EH (cell line): Measurements from ENCODE around the gene PHLDB2.

Experiments
- DNase-seq: peaks from one replicate; pipeline ENCODE4 v3.0.0-alpha.2; 2015; ENCODE audit warnings: low read depth

PHLDB2 gene

DNA sequence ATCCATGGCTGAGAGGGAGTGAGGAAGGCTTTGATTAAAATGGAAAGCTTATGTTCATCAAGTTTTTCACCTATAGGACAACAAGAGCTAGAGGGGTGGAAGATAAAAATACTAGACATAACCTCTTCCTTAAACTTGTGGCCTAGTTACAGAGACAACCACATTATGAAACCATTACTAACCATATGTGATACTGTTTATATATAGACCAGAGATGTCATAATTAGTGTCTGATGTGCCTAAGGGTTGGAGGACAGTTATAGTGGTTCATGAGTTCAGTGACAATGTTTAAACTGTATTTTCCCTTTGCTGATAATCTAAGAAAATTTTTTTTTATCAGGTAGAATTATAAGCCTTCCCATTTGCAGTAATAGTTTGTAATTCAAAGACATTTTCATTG, 23.7 kb downstream of the PHLDB2 start:
- DNase-seq = peak; percentile 32

DNA sequence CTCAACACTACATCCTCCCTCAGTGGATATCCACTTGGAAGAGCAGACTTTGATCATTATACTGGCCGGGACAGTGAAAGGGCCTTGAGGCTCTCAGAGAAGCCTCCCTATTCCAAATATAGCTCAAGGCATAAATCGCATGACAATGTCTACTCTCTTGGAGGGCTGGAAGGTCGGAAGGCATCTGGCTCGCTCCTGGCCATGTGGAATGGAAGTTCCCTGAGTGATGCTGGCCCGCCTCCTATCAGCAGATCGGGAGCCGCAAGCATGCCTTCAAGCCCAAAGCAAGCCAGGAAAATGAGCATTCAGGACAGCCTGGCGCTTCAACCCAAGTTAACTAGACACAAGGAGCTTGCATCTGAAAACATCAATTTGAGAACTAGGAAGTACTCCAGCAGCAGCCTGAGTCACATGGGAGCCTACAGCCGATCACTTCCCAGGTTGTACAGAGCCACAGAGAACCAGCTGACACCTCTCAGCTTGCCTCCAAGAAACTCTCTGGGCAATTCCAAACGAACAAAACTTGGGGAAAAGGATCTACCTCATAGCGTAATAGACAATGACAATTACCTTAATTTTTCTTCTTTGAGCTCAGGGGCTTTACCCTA, 25.4 kb downstream of the PHLDB2 start:
- DNase-seq = no peak

DNA sequence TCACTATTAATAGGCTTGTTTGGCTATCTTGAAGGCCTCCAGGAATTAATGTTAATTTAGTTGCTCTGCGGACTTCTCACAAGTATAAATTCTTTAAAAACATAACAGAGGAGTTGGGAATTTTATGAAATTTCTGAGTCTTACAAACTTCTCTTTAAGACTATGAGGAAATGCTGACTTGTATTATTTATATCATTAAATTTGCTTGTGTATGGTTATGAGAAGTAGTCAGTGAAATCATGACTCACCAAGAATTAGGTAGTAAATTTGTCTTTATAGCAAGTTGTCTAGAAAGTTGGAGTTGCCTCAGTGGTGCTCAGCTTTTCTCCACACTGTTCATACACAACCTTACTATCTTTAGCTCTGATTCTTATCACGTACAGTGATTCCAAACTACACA, 26.5 kb downstream of the PHLDB2 start:
- peak; percentile 26 for DNase-seq

DNA sequence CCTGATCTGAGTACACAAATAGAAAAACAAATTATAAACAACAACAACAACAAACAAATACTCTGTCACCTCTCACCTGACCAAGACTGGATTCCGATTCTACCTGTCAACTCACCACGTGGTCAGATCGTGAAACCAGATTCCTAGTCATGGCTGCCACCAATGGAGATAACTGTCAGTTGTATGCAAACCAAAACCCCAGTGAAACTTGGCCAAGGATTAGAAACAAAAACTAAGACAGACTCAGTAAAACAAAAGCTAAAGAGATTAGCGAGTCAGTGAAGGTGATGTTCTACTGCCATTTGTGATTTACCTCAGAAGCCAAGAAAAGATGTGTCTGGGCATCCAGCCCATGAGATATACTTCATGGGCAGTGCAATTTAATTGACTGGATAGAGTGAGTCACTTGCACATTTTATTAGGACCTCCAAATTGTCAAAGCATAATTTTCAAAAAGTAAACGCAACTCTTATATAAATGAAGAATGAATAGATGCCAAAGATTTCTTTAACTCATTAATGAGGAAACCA, 31.1 kb downstream of the PHLDB2 start:
- peak; percentile 43 for DNase-seq

DNA sequence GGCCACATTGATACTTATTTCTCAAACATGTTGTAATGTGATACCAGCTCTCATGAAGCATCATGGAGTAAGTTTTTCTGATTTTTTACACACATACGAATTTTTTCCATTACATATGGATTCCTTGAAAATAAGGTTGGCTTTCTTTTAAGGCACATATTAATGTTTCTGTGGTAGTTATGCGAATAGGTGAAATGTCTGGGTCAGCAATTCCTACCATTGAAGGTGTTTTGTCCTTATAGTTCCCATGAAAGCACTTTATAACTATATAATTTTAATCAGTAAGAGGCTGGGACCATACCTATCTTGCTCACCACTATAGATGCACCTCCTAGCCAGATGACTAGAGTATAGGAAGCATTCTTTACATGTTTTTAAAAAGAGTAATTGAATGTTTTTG, 33.0 kb downstream of the PHLDB2 start:
- DNase-seq = no peak

DNA sequence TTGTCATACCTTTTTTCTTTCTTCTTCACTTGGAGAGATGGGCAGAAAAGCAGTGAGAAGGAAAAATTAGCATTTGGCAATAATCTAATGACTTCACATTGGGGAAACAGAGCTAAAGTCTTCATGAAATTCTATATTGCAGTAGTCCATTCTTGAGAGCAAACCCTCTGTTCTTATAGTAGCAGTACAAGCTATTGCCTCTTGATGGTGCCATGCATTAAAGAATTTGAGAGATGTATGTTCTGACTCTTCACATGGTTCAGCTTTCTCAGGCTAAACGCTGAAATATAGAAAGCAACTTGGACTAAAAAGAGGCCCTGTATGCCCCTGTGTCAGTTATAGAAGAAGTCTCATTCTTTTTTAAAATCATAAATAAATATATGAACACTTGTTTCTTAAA, 36.0 kb downstream of the PHLDB2 start:
- DNase-seq = peak; percentile 49

DNA sequence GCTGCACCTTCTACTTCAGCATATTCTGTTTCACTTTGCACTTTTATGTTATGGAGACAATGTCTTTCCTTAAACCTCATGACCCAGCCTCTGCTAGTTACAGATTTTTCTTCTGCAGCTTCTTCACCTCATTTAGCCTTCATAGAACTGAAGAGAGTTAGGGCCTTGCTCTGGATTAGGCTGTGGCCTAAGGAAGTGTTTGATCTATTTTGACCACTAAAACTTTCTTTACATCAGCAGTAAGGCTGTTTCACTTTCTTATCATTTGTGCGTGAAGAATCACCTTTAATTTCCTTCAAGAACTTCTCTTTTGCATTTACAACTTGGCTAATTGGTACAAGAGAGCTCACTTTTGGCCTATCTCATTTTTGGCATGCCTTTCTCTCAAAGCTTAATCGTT, 40.9 kb downstream of the PHLDB2 start:
- DNase-seq = no peak

DNA sequence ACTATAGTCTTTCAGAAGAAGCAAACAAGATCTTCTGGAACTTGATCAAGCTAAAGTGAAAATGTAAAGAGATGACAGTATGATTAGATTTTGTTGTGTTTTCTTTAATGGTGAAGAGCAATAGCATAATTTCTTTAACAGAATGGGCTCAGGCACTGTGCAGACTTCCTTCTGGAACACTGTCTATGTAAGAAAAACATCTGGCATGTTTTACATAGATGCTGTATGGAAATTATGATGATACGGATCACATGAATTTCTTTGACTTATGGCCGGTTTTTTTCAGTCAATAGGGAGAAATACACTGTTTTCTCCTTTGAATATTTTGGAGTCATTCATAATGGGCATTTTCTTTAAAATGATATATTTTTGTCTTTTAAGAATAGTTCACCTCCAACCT, 42.6 kb downstream of the PHLDB2 start:
- DNase-seq = no peak

DNA sequence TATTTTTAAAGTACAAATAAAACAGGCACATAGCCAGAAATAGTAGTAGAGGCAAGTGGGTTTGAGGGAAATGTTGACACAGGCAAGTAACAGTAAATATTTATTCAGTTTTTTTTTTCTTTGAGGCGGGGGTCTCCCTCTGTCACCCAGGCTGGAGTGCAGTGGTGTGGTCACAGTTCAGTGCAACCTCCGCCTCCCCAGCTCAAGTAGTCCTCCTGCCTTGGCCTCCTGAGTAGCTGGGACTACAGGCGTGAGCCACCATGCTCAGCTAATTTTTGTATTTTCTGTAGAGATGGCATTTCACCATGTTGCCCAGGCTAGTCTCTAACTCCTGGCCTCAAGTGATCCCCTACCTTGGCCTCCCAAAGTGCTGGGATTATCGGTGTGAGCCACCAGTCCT, 43.5 kb downstream of the PHLDB2 start:
- no peak for DNase-seq

DNA sequence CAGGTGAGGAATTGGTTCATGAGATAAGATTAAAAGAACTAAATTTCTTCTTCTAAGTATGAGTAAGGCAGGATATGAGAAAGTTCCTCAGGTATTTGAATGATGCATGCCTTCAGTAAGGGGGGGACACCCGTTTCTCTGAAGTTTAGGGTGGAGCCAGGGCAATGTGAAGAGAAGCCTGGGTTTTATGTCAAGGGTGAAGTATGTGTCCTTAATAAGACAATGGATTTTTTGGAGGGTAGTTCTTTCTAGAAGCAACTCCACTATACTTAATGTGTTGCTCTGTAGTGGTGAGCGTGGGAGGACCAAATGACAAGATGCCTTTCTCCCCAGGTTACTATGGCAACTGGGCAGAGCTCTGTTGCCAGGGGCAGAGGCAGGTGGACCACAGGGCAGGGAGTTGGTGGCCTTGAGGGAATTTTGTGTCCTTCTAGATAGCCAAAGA, 44.0 kb downstream of the PHLDB2 start:
- peak; percentile 91 for DNase-seq

DNA sequence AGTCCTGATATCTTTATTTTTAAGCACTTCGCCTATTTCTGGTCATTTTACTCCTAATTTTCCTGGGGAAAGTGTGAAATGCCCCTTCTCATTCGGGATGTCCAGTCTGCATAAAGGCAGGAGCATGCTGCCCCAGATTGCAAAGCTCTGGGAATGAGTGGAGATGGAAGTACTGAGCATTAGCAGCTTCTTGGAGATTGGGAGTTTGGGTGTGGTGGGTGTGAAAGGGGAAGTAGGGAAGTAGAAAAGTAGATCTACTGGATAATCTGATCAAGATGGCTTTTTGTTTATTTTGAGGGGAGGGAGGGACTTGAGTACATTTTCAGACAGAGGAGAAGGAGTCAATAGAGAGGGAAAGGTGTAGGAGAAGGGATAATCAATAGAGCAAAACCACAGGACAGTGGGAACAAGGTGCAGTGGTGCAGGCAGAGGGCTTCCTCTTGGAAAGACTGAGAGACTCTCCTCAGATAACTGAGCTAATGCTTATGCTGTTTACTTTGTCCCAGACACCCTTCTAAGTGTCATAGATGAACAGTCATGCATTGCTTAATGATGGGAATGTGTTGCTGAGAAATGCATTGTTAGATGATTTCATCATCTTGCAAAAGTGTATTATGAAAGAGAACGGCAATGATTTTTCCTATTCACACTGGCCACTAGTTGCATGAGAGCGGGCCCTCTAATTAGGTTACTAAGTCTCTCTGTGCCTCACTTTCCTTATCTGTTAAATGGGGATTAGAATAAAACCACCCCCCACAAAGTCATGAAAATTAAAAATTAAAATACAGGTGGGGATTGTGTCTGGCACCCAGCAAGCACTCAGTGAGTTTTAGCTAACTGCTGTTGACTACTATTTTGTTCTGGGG, 45.5 kb downstream of the PHLDB2 start:
- peak; percentile 96 for DNase-seq

DNA sequence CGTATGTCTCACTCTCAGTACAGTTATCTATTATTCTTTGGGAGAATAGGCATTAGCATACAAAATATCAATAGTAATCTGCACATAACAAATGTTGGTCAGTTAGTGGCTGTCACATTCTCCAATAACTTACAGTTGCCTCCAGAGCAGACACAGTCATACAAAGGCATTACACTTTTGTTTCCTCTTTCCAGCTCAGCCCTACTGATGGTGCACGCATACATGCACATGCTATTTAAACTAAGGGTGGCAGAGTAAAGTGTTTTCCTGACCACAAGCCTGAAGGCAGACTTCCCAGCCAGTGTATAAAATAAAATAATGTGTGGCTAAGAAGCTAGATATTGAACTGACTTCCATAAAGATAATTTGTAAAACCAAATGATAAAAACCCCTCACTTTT, 47.6 kb downstream of the PHLDB2 start:
- DNase-seq = peak; percentile 80

DNA sequence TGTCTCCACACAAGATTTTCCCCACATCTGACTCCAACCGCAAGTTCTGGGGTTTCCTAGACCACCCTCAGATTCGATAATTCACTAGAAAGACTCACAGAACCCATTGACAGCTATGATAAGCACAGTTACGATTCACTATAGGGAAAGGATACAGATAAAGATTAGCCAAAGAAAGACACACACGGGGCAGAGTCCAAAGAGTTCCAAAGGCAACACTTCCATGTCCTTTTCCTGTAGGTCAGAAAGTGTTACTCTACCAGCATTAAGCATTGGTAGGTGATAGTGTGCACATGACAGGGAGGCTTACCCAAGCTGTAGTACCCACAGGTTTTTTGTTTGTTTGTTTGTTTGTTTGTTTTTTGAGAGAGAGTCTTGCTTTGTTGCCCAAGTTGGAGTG, 48.1 kb downstream of the PHLDB2 start:
- DNase-seq = no peak

DNA sequence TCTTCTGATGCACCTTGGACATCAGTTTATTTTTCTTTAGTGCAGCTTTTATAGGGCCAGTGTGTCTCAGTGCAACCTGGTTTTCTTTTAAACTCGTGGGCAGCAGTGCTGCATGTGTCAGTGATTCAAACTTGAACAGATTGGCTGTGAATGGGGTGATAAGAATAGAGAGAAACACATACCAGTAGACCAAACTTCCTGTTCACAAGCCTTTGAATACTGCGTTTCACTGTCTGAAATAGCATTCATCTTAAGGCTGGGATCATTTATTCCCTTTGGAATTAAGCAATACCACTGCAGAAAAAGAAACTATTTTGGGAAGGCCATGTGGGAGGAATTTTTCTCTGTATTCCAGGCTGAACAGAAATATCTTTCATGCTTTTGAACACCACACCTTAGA, 51.7 kb downstream of the PHLDB2 start:
- peak; percentile 90 for DNase-seq

DNA sequence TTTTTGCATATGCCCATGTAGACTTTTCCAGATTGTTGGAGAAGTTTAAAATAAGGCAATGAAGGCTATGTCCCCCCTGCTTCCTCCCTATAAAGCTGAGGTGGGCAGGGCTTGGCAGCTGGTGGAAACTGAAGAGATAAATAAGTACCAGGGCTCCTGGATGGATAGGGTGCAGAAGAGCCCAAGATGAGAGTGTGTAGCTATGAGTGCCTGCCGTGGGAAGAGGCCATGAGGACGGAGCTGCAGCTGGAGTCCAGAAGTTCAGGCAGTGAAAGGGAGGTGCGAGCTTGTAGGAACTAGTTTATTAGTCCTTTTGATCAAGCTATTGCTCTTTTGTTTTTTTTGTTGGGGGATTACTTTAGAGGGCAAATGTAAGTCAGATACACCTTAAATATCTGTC, 52.4 kb downstream of the PHLDB2 start:
- no peak for DNase-seq

DNA sequence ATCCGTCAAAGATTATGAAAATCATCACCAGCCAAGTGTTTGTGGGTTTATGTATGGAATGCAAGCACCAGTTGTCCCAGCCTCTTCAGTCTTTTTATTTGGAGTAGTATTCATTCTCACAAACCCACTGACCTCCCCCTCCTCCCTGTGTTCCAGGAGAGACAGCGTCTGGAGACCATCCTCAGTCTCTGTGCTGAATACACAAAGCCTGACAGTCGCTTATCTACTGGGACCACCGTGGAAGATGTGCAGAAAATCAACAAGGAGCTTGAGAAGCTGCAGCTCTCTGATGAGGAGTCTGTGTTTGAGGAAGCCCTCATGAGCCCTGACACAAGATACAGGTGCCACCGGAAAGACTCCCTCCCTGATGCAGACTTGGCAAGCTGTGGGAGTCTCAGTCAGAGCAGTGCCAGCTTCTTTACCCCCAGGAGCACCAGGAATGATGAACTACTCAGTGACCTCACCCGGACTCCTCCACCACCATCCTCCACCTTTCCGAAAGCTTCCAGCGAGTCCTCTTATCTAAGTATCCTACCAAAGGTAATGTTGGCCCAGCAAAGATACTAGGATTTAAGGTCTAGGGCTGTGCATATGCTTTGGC, 54.2 kb downstream of the PHLDB2 start:
- no peak for DNase-seq

DNA sequence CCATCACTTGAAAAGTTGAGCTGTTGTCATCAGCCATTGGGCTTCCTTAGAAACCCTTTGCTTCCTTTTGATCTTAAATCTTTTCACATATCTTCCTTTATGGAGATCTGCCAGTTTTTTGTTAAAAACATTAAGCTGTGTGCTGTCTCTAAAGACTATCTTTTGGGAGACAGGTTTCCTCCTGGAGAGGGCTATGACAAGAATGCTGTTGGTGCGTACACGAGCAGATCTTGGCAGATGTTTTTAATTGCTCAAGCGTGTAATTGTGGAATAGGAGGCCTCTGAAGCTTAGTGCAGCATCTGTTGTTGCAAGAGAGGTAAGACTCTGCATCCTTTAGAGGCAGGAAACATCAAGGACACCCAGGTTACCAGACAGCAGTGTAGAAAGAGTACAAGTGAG, 56.8 kb downstream of the PHLDB2 start:
- DNase-seq = peak; percentile 72

DNA sequence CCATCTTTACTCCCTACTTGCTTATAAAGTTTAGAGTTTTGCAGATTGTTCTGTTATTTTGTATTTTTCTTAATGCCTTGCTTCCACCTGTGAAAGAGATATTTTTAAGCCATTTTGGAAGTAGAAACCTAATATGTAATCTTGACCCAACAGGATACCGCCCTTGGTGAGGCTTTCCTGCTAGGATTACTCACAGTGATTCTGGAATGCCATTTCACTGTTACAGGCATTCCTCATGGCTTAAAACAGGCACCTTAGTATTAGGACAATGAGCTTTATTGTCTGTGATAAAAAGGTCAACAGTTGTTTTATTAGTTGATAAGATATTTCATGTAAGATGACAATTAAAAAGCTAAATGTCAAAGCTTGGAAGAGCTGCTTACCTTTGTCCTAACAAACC, 58.2 kb downstream of the PHLDB2 start:
- DNase-seq = peak; percentile 58

DNA sequence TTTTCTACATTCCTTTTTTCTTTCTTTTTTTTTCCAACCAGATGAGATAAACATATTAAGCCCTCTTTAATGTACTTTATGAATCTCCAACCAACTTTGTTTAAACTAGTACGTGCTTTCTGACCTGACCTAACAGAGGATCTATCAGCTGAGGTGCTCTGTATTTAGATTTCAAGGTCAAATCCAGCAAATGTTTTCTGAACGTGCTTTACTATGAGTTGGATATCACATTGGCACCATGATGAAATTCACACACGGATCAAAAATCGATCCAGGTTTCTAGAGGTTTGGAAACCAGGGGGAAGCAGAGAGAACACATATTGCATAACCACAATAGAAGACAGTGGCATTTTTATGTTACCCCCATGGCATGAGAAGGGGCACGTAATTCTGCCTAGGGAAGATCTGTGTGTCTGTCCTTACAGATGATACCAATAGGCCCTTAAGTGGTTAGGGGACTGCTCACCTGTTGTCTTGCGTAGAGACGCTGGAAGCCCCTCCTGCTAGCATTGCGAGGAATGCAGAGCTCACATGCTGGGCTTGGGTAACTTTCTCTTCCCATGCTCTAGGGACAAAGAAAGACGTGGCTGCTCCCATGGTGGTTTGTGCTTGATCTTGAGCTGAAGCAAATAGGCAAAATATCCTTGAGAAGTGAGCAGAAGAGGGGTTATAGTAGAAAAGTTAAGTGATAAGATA, 60.5 kb downstream of the PHLDB2 start:
- no peak for DNase-seq

DNA sequence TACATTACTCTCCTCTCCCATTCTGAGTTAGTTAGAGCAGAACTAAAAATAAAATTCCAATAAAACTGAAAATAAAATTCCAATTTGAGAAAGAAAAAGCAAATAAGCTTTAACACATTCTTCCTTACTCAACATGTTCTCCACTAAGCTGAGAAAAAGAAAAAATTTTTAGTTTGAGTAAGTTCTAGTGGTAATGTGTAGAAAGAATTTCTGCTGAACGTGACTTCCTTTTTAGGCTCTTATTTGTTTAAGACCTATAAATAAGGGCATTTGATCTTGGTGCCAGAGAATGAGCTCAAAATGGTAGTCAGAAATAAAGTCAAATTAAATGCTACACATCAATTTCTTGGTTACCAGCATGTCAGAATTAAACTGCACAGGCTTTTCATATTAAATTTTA, 62.1 kb downstream of the PHLDB2 start:
- DNase-seq = peak; percentile 47

DNA sequence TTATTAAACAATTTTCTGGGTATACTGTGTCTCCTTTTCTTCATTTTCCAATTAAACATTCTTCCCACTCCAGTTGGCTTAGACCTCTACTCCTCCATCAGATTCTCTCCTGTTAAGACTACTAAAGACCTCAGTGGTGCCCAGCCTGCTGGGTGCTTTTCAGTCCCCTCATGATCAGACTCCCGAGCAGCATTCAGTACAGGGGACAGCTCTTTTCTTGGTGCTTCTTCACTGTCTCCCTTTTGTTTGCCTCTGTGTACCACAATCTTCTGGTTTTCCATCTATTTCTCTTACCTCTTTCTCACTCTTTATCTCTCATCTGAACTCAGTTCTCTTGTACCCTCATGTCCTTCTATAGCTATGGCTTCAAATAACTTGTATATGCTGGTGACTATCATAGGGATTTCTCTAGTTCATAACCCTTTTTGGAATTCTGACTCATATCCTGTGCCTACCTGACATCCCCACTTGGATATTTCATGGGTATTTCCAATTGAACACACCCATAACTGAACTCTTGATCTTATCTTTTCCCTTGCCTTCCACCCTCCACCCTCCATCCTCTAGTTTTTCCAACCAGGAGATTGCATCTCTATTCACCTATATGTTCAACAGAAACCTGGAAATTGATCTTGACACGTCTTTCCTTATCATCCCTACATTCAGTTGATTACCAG, 64.2 kb downstream of the PHLDB2 start:
- peak; percentile 43 for DNase-seq

DNA sequence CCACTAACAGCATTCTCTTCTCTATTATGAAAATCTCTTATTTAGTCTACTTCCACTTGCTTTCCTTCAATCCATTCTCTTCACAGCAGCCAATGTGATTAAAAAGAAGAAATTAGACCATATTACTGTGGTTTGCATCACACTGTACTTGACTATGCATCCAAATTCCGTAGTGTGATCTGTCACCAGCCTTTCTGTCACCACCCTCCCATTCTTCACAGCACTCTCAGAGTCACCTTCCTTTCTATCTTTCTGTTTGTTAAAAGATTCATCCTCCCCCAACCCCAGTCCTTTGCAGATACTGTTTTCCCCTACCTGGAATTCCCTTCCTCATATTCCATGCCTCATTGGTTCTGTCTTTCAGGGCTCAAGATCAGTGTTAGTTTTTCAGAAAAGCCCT, 64.7 kb downstream of the PHLDB2 start:
- no peak for DNase-seq
